H7 (cell line): Measurements from ENCODE around the gene GGT6. TPM values are rescaled to one million over a fixed set of nuclear protein-coding genes. Genes with fewer than 3 reads are reported as not detected.

Experiments
- DNase-seq: peaks from one replicate; pipeline ENCODE4 v3.0.0; 2012
- H3K27me3 ChIP-seq: 2 replicates; pipeline ENCODE4 v1.6.0; 2011; ENCODE audit warnings: mild to moderate bottlenecking, low read length; ENCODE audit not compliant: control insufficient read depth, insufficient read depth
- H3K36me3 ChIP-seq: replicated peaks from 2 replicates; pipeline ENCODE4 v1.5.1; 2011; ENCODE audit warnings: low read length; ENCODE audit not compliant: control insufficient read depth, insufficient read depth
- H3K4me3 ChIP-seq: 2 replicates; pipeline ENCODE4 v1.5.1; 2011; ENCODE audit warnings: low read depth, mild to moderate bottlenecking, control low read depth, low read length, moderate library complexity; ENCODE audit not compliant: insufficient read depth
- total RNA-seq: library from RNA; depleted of rRNA; stranded (reverse); fragments of >200 nt; shearing (Covaris generic); gene quantifications from 2 replicates; pipeline ENCODE4 v1.2.3, GENCODE V29; 2014

Gene GGT6
- total RNA-seq, 1 experiment from 2014 or later: not detected

- DNase-seq: peak; percentile 57
- no peak overlapping the region for H3K4me3 ChIP-seq
- H3K27me3 ChIP-seq: no peaks in the 10 kb centered on the region
- H3K36me3 ChIP-seq: peaks cover 44% of the 10 kb centered on the region
Measured at GRCh38 chr17:4545217-4545951, 15.0 kb downstream of the GGT6 start.

- no peak overlapping the region for H3K4me3 ChIP-seq
- H3K36me3 ChIP-seq: peaks cover 44% of the 10 kb centered on the region
- DNase-seq: no peak
- H3K27me3 ChIP-seq: no peaks in the 10 kb centered on the region
Measured at GRCh38 chr17:4544951-4545216, 15.5 kb downstream of the GGT6 start.

GRCh38 chr17:4544135-4544950, 16.0 kb downstream of the GGT6 start:
- Histone ChIP-seq H3K36me3 (peaks cover 42% of the 10 kb centered on the region), H3K27me3 (no peaks in the 10 kb centered on the region), H3K4me3 (no peak overlapping the region)
- no peak for DNase-seq

GRCh38 chr17:4543557-4544026, 16.8 kb downstream of the GGT6 start:
- Histone ChIP-seq H3K4me3 (no peak overlapping the region), H3K36me3 (peaks cover 39% of the 10 kb centered on the region), H3K27me3 (no peaks in the 10 kb centered on the region)
- no peak for DNase-seq

- H3K27me3 ChIP-seq: no peaks in the 10 kb centered on the region
- peaks cover 37% of the 10 kb centered on the region for H3K36me3 ChIP-seq
- no peak overlapping the region for H3K4me3 ChIP-seq
- DNase-seq: no peak
Measured at GRCh38 chr17:4542726-4543191, 17.6 kb downstream of the GGT6 start.

- peaks cover 32% of the 10 kb centered on the region for H3K36me3 ChIP-seq
- no peaks in the 10 kb centered on the region for H3K27me3 ChIP-seq
- no peak overlapping the region for H3K4me3 ChIP-seq
- no peak for DNase-seq
Measured at GRCh38 chr17:4542003-4542725, 18.2 kb downstream of the GGT6 start.

- H3K36me3 ChIP-seq: peaks cover 29% of the 10 kb centered on the region
- no peak for DNase-seq
- H3K27me3 ChIP-seq: no peaks in the 10 kb centered on the region
- H3K4me3 ChIP-seq: no peak overlapping the region
Measured at GRCh38 chr17:4541328-4542002, 18.9 kb downstream of the GGT6 start.

GRCh38 chr17:4540687-4541327, 19.6 kb downstream of the GGT6 start:
- Histone ChIP-seq H3K27me3 (no peaks in the 10 kb centered on the region), H3K36me3 (peaks cover 28% of the 10 kb centered on the region), H3K4me3 (no peak overlapping the region)
- DNase-seq: no peak

GRCh38 chr17:4540224-4540651, 20.1 kb downstream of the GGT6 start:
- Histone ChIP-seq H3K4me3 (no peak overlapping the region), H3K27me3 (no peaks in the 10 kb centered on the region), H3K36me3 (peaks cover 28% of the 10 kb centered on the region)
- DNase-seq: peak; percentile 87

- no peak for DNase-seq
- H3K4me3 ChIP-seq: no peak overlapping the region
- H3K36me3 ChIP-seq: peaks cover 28% of the 10 kb centered on the region
- H3K27me3 ChIP-seq: no peaks in the 10 kb centered on the region
Measured at GRCh38 chr17:4539576-4540223, 20.7 kb downstream of the GGT6 start.

- no peaks in the 10 kb centered on the region for H3K27me3 ChIP-seq
- DNase-seq: no peak
- peaks cover 26% of the 10 kb centered on the region for H3K36me3 ChIP-seq
- no peak overlapping the region for H3K4me3 ChIP-seq
Measured at GRCh38 chr17:4539025-4539424, 21.4 kb downstream of the GGT6 start.

- DNase-seq: no peak
Measured at GRCh38 chr17:4538236-4539002, 22.0 kb downstream of the GGT6 start.

More at GRCh38 chr17:4538236-4539002, 22.0 kb downstream of the GGT6 start:
- no peak overlapping the region for H3K4me3 ChIP-seq
- peaks cover 25% of the 10 kb centered on the region for H3K36me3 ChIP-seq
- H3K27me3 ChIP-seq: no peaks in the 10 kb centered on the region; the same call in 1 of the 2 replicates
